AG04450 (cell line): ENCODE measurements around the gene DCDC2. TPM values are rescaled to one million over a fixed set of nuclear protein-coding genes. Genes with fewer than 3 reads are reported as not detected.
"Not testable (repeated sequence)": the region's sequence is repeated elsewhere in the genome, so short reads cannot be mapped to it uniquely, and the experiment has no call there.

Experiments used
- CTCF ChIA-PET: fragments of 300-600, 350-600 bp; formaldehyde crosslinking; extraction: SDS; loops from one replicate; lab custom pipeline; 2022; ENCODE audit warnings: antibody characterized with exemption, inconsistent platforms; lab: Charles Lee
- POLR2A ChIA-PET: fragments of 350-600 bp; formaldehyde crosslinking; extraction: SDS; loops from one replicate; lab custom pipeline; 2021; ENCODE audit warnings: antibody characterized with exemption, inconsistent platforms; lab: Yijun Ruan, JAX
- DNase-seq: peaks from one replicate; pipeline ENCODE4 v3.0.0-alpha.2; 2011; ENCODE audit warnings: low read depth, low spot score
- H3K27ac ChIP-seq: one replicate; pipeline ENCODE4 v1.5.1; 2012; ENCODE audit warnings: low read depth, low read length, control low read depth
- H3K27me3 ChIP-seq: one replicate; pipeline ENCODE4 v1.6.0; 2012; ENCODE audit warnings: low read length; ENCODE audit not compliant: control insufficient read depth, insufficient read depth
- H3K4me3 ChIP-seq: 2 replicates; pipeline ENCODE4 v1.5.1; 2011; ENCODE audit warnings: mild to moderate bottlenecking, low read depth, low read length, control low read depth
- H3K9me3 ChIP-seq: 2 replicates; pipeline ENCODE4 v1.5.1; 2012; ENCODE audit warnings: low read length; ENCODE audit not compliant: control insufficient read depth, insufficient read depth
- CTCF ChIP-seq: IDR thresholded peaks from 2 replicates; pipeline ENCODE4 v1.5.1; 2011; ENCODE audit warnings: low read depth, low read length, control low read depth, inconsistent platforms
- polyA plus RNA-seq: library from polyadenylated mRNA; depleted of rRNA; stranded (reverse); fragments of >200 nt; gene quantifications from 2 replicates; pipeline ENCODE4 v1.2.3, GENCODE V29; 2011

Gene DCDC2
- polyA plus RNA-seq, 1 experiment: 0.02 TPM

GRCh38 chr6:24214984-24215383 is 142.9 kb downstream of the DCDC2 start:
- POLR2A ChIA-PET: no interaction called here
- Histone ChIP-seq H3K27ac (no peak overlapping the region), H3K27me3 (no peaks in the 10 kb centered on the region), H3K9me3 (no peaks in the 10 kb centered on the region), H3K4me3 (no peak overlapping the region)
- CTCF ChIA-PET: interaction anchor here (0.5 kb wide), 1 partner anchor 174 kb away, joined by 5 read pairs; no protein-coding TSS in a partner anchor
- TF ChIP-seq CTCF: no peak
- DNase-seq: no peak

GRCh38 chr6:24207413-24207812 is 150.4 kb downstream of the DCDC2 start:
- TF ChIP-seq CTCF: no peak
- no peak for DNase-seq
- no peaks in the 10 kb centered on the region for H3K9me3 ChIP-seq
- ChIA-PET CTCF (interaction anchor here (0.6 kb wide), 1 partner anchor 1300 kb away, joined by 3 read pairs; no protein-coding TSS in a partner anchor), POLR2A (no interaction called here)
- no peak overlapping the region for H3K27ac ChIP-seq
- no peaks in the 10 kb centered on the region for H3K27me3 ChIP-seq
- H3K4me3 ChIP-seq: no peak overlapping the region

- peak; percentile 0 for DNase-seq
- Histone ChIP-seq H3K27me3 (no peaks in the 10 kb centered on the region), H3K27ac (no peak overlapping the region), H3K4me3 (no peak overlapping the region), H3K9me3 (no peaks in the 10 kb centered on the region)
- TF ChIP-seq CTCF: peak; percentile 57
- ChIA-PET CTCF (interaction anchor here (0.6 to 2.3 kb wide), 5 partner anchors 9 to 1466 kb away, joined by 3 to 8 read pairs (median 6); no protein-coding TSS in a partner anchor), POLR2A (no interaction called here)
Observed at GRCh38 chr6:24205020-24205492, 152.8 kb downstream of the DCDC2 start.

- CTCF ChIA-PET: interaction anchor here (1.1 kb wide), 1 partner anchor 70 kb away, joined by 7 read pairs; no protein-coding TSS in a partner anchor
- DNase-seq, H3K4me3 ChIP-seq, H3K27ac ChIP-seq, H3K27me3 ChIP-seq, POLR2A ChIA-PET, H3K9me3 ChIP-seq: not testable (repeated sequence)
Observed at GRCh38 chr6:24204113-24204512, 153.7 kb downstream of the DCDC2 start.

- Histone ChIP-seq H3K9me3 (no peaks in the 10 kb centered on the region), H3K4me3 (no peak overlapping the region), H3K27me3 (no peaks in the 10 kb centered on the region), H3K27ac (no peak overlapping the region)
- ChIA-PET CTCF (no interaction called here), POLR2A (no interaction called here)
- TF ChIP-seq CTCF: no peak
- no peak for DNase-seq
Observed at GRCh38 chr6:24197892-24198291, 160.0 kb downstream of the DCDC2 start.
